Kidney epithelial cell (primary cell): ENCODE measurements around the gene OR13F1. TPM values are rescaled to one million over a fixed set of nuclear protein-coding genes. Genes with fewer than 3 reads are reported as not detected.

Experiments used
- DNase-seq: peaks from one replicate; pipeline ENCODE4 v3.0.0-alpha.2; 2010; ENCODE audit warnings: low read depth
- H3K27me3 ChIP-seq: 2 replicates; pipeline ENCODE4 v1.6.0; 2011; ENCODE audit warnings: low read length; ENCODE audit not compliant: control insufficient read depth, insufficient read depth
- H3K36me3 ChIP-seq: 2 replicates; pipeline ENCODE4 v1.5.1; 2011; ENCODE audit warnings: low read length; ENCODE audit not compliant: control insufficient read depth, insufficient read depth
- H3K4me3 ChIP-seq: 2 replicates; pipeline ENCODE4 v1.5.1; 2011; ENCODE audit warnings: low read depth, mild to moderate bottlenecking, control low read depth, low read length
- CTCF ChIP-seq: IDR thresholded peaks from 2 replicates; pipeline ENCODE4 v1.5.1; 2011; ENCODE audit warnings: mild to moderate bottlenecking, moderate library complexity, low read length, control low read depth, inconsistent platforms; ENCODE audit not compliant: insufficient read depth, poor library complexity, severe bottlenecking
- total RNA-seq: library from RNA; depleted of rRNA; stranded (reverse); fragments of >200 nt; gene quantifications from 2 replicates; pipeline ENCODE4 v1.2.3, GENCODE V29; 2015

OR13F1 gene
- total RNA-seq, result not detected in 2 replicates

GRCh38 chr9:104503963-104504362 lies at the start of gene OR13F1:
OR13F1 (plus strand) TSS chr9:104504263; CDS start chr9:104504263, 0 bp downstream.
- no peaks in the 10 kb centered on the region for H3K27me3 ChIP-seq
- no peaks in the 10 kb centered on the region for H3K36me3 ChIP-seq
- no peak for TF ChIP-seq CTCF
- DNase-seq, result no peak
- no peak within 1 kb of the TSS for H3K4me3 ChIP-seq

- H3K27me3 ChIP-seq, result no peaks in the 10 kb centered on the region
- DNase-seq, result no peak
- no peak for TF ChIP-seq CTCF
These were observed 47.2 kb upstream of the OR13F1 start for GRCh38 chr9:104456831-104457230.

GRCh38 chr9:104463864-104464263 lies 40.2 kb upstream of the OR13F1 start:
- Histone ChIP-seq H3K4me3 (no peak overlapping the region), H3K27me3 (no peaks in the 10 kb centered on the region), H3K36me3 (no peaks in the 10 kb centered on the region)
- no peak for DNase-seq
- no peak for TF ChIP-seq CTCF

More at GRCh38 chr9:104456831-104457230, 47.2 kb upstream of the OR13F1 start:
- no peaks in the 10 kb centered on the region for H3K36me3 ChIP-seq
- H3K4me3 ChIP-seq, result no peak overlapping the region

- H3K36me3 ChIP-seq, result no peaks in the 10 kb centered on the region
- H3K27me3 ChIP-seq, result no peaks in the 10 kb centered on the region
- TF ChIP-seq CTCF, result no peak
- no peak for DNase-seq
- H3K4me3 ChIP-seq, result no peak overlapping the region
These were observed 35.8 kb upstream of the OR13F1 start for GRCh38 chr9:104468261-104468660.

- H3K4me3 ChIP-seq, result no peak overlapping the region
- H3K36me3 ChIP-seq, result no peaks in the 10 kb centered on the region
- no peaks in the 10 kb centered on the region for H3K27me3 ChIP-seq
- DNase-seq, result no peak
- no peak for TF ChIP-seq CTCF
These were observed 21.0 kb upstream of the OR13F1 start for GRCh38 chr9:104482921-104483570.

- Histone ChIP-seq H3K27me3 (no peaks in the 10 kb centered on the region), H3K4me3 (no peak overlapping the region), H3K36me3 (no peaks in the 10 kb centered on the region)
- no peak for DNase-seq
- no peak for TF ChIP-seq CTCF
These were observed 19.0 kb upstream of the OR13F1 start for GRCh38 chr9:104485014-104485413.
